Measurements from ENCODE around the gene CHL1. TPM values are rescaled to one million over a fixed set of nuclear protein-coding genes. Genes with fewer than 3 reads are reported as not detected.

Gene CHL1
- total RNA-seq, 6 experiments from 2014 or later: not detected

GRCh38 chr3:426072-426471, 229.5 kb downstream of the CHL1 start:
- TF ChIP-seq CTCF (IDR thresholded peaks at IDR 0.05): no peak
- Mint-ChIP-seq H3K36me3 (ENCODE audit: low read depth) (no peaks in the 10 kb centered on the region), H3K9me3 (peaks cover 35% of the 10 kb centered on the region), H3K27me3 (ENCODE audit: insufficient read depth) (no peaks in the 10 kb centered on the region), H3K27ac (no peak overlapping the region), H3K4me1 (ENCODE audit: low read depth) (no peaks in the 10 kb centered on the region), H3K4me3 (no peak overlapping the region)
- no peak for DNase-seq

GRCh38 chr3:427128-427527, 230.6 kb downstream of the CHL1 start:
- peaks cover 33% of the 10 kb centered on the region for H3K9me3 Mint-ChIP-seq
- no peak overlapping the region for H3K4me3 Mint-ChIP-seq
- DNase-seq: no peak
- H3K4me1 Mint-ChIP-seq (ENCODE audit: low read depth): no peaks in the 10 kb centered on the region
- no peaks in the 10 kb centered on the region for H3K36me3 Mint-ChIP-seq (ENCODE audit: low read depth)
- H3K27ac Mint-ChIP-seq: no peak overlapping the region
- no peak for TF ChIP-seq CTCF (IDR thresholded peaks at IDR 0.05)
- no peaks in the 10 kb centered on the region for H3K27me3 Mint-ChIP-seq (ENCODE audit: insufficient read depth)

- DNase-seq: no peak
- Mint-ChIP-seq H3K36me3 (ENCODE audit: low read depth) (no peaks in the 10 kb centered on the region), H3K4me1 (ENCODE audit: low read depth) (no peaks in the 10 kb centered on the region), H3K4me3 (no peak overlapping the region), H3K27ac (no peak overlapping the region), H3K9me3 (peaks cover 40% of the 10 kb centered on the region), H3K27me3 (ENCODE audit: insufficient read depth) (no peaks in the 10 kb centered on the region; the same call in 1 of the 2 replicates)
- no peak for TF ChIP-seq CTCF (IDR thresholded peaks at IDR 0.05)
Observed at GRCh38 chr3:430186-430585, 233.6 kb downstream of the CHL1 start.

GRCh38 chr3:435161-435560, 238.6 kb downstream of the CHL1 start:
- Mint-ChIP-seq H3K4me1 (ENCODE audit: low read depth) (no peaks in the 10 kb centered on the region), H3K4me3 (no peak overlapping the region), H3K36me3 (ENCODE audit: low read depth) (no peaks in the 10 kb centered on the region), H3K9me3 (peaks cover 37% of the 10 kb centered on the region), H3K27ac (no peak overlapping the region), H3K27me3 (ENCODE audit: insufficient read depth) (no peaks in the 10 kb centered on the region; the same call in 1 of the 2 replicates)
- no peak for TF ChIP-seq CTCF (IDR thresholded peaks at IDR 0.05)
- no peak for DNase-seq

- TF ChIP-seq CTCF (IDR thresholded peaks at IDR 0.05): no peak
- H3K4me3 Mint-ChIP-seq: no peak overlapping the region
- no peaks in the 10 kb centered on the region for H3K4me1 Mint-ChIP-seq (ENCODE audit: low read depth)
- peaks cover 37% of the 10 kb centered on the region for H3K9me3 Mint-ChIP-seq
- no peaks in the 10 kb centered on the region; the same call in 1 of the 2 replicates for H3K27me3 Mint-ChIP-seq (ENCODE audit: insufficient read depth)
- DNase-seq: no peak
- no peak overlapping the region for H3K27ac Mint-ChIP-seq
- H3K36me3 Mint-ChIP-seq (ENCODE audit: low read depth): no peaks in the 10 kb centered on the region
Observed at GRCh38 chr3:436053-436452, 239.5 kb downstream of the CHL1 start.

- H3K36me3 Mint-ChIP-seq (ENCODE audit: low read depth): no peaks in the 10 kb centered on the region
- H3K27ac Mint-ChIP-seq: no peak overlapping the region
- no peaks in the 10 kb centered on the region for H3K4me1 Mint-ChIP-seq (ENCODE audit: low read depth)
- TF ChIP-seq CTCF (IDR thresholded peaks at IDR 0.05): no peak
- peaks cover 48% of the 10 kb centered on the region for H3K9me3 Mint-ChIP-seq
- H3K27me3 Mint-ChIP-seq (ENCODE audit: insufficient read depth): no peaks in the 10 kb centered on the region
- DNase-seq: no peak
- no peak overlapping the region for H3K4me3 Mint-ChIP-seq
Observed at GRCh38 chr3:440826-441225, 244.3 kb downstream of the CHL1 start.

All from HFFc6 (cell line).